SU-DHL-6 (cell line): ENCODE data around the gene USP10.

ENCODE experiments used
- H2AFZ ChIP-seq: fragments of 200-600 bp; sonication (generic); 2 replicates; pipeline ENCODE4 v1.6.1; 2014; ENCODE audit warnings: low read depth, mild to moderate bottlenecking, moderate library complexity, mixed read lengths, antibody characterized with exemption, low read length; ENCODE audit not compliant: severe bottlenecking
- H3F3A ChIP-seq: fragments of 200-600 bp; shearing (Covaris generic); 2 replicates; pipeline ENCODE4 v1.6.0; 2016; ENCODE audit warnings: antibody characterized with exemption, mild to moderate bottlenecking; ENCODE audit not compliant: insufficient read depth
- H3K27ac ChIP-seq: fragments of 200-600 bp; sonication (generic); 2 replicates; pipeline ENCODE4 v1.5.1; 2016; ENCODE audit warnings: low read depth, mild to moderate bottlenecking, low read length, moderate library complexity, mixed read lengths
- H3K27me3 ChIP-seq: fragments of 200-600 bp; sonication (generic), shearing (Covaris generic); 2 replicates; pipeline ENCODE4 v1.6.0; 2014; ENCODE audit warnings: mild to moderate bottlenecking, low read length
- H3K36me3 ChIP-seq: fragments of 200-600 bp; sonication (generic); 2 replicates; pipeline ENCODE4 v1.6.1; 2014; ENCODE audit warnings: mild to moderate bottlenecking, low read length, mixed read lengths
- H3K4me2 ChIP-seq: fragments of 300-600, 200-600 bp; shearing (Covaris generic), sonication (generic); 2 replicates; pipeline ENCODE4 v1.6.0; 2014; ENCODE audit warnings: low read length, low read depth, mild to moderate bottlenecking; ENCODE audit not compliant: poor library complexity, severe bottlenecking
- H3K4me3 ChIP-seq: fragments of 200-600 bp; sonication (generic); 2 replicates; pipeline ENCODE4 v1.5.1; 2014; ENCODE audit warnings: antibody characterized with exemption, low read length, mild to moderate bottlenecking, mixed read lengths; ENCODE audit not compliant: insufficient read depth, poor library complexity, severe bottlenecking
- H3K79me2 ChIP-seq: fragments of 200-600 bp; sonication (generic); 2 replicates; pipeline ENCODE4 v1.6.1; 2014; ENCODE audit warnings: mild to moderate bottlenecking, low read length, moderate library complexity; ENCODE audit not compliant: insufficient read depth
- H3K9ac ChIP-seq: fragments of 200-600 bp; sonication (generic); 2 replicates; pipeline ENCODE4 v1.7.0; 2014; ENCODE audit warnings: mild to moderate bottlenecking, low read length
- H3K9me2 ChIP-seq: fragments of 200-600 bp; sonication (generic); replicated peaks from 2 replicates; pipeline ENCODE4 v1.6.1; 2014; ENCODE audit warnings: low read length; ENCODE audit not compliant: insufficient read depth
- H3K9me3 ChIP-seq: fragments of 200-600 bp; sonication (generic); 2 replicates; pipeline ENCODE4 v1.6.1; 2014; ENCODE audit warnings: low read length, mixed read lengths; ENCODE audit not compliant: insufficient read depth
- H4K20me1 ChIP-seq: fragments of 200-600 bp; sonication (generic); 2 replicates; pipeline ENCODE4 v1.6.1; 2014; ENCODE audit warnings: low read depth, mild to moderate bottlenecking, antibody characterized with exemption, low read length, moderate library complexity, mixed read lengths
- EZH2phosphoT487 ChIP-seq: fragments of 200-600 bp; sonication (generic), shearing (Covaris generic); conservative IDR thresholded peaks from 2 replicates; pipeline ENCODE4 v1.6.1; 2018; ENCODE audit warnings: mild to moderate bottlenecking, antibody characterized with exemption, low read length, moderate library complexity, mixed read lengths
- TF ChIP-seq, protein P1 (sequence below): fragments of 200-600 bp; sonication (generic); IDR thresholded peaks from one replicate; pipeline ENCODE4 v1.5.1; 2017; ENCODE audit warnings: antibody characterized with exemption, mild to moderate bottlenecking, low read length, moderate library complexity; ENCODE audit not compliant: insufficient read depth, poor library complexity, severe bottlenecking

The USP10 gene

DNA sequence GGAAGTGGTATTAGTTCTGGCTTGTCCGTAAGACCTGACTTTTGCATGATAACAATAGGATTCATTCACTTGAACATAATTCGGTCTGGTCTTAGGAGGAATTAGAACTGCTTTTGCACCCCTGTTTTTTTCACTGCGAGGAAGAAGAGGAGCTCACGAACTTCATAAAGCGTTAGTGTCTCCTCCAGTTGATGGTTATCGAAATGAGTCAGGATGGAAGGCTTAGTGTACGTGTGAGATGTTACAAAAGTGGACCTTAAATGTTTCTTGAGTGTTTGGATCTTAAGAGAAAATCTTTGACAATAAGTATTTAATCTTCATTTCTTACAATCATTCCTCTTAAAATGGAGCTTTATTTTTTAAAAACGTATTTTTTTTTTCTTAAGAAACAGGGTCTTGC, 52.8 kb downstream of the USP10 start:
- Histone ChIP-seq H3K9me2 (no peaks in the 10 kb centered on the region), H3K36me3 (0 out of 2 replicates have a peak, but pooled peaks cover 4% of the 10 kb centered on the region), H3K27me3 (no peaks in the 10 kb centered on the region), H3K27ac (no peak overlapping the region), H3K9me3 (no peaks in the 10 kb centered on the region), H3K4me3 (no peak overlapping the region), H3K9ac (no peak overlapping the region), H4K20me1 (peaks cover 22% of the 10 kb centered on the region; the same call in 1 of the 2 replicates), H3F3A (0 out of 2 replicates have a peak, but pooled peaks cover 8% of the 10 kb centered on the region), H3K4me2 (no peak overlapping the region), H3K79me2 (peaks cover 92% of the 10 kb centered on the region), H2AFZ (no peak overlapping the region)
- TF ChIP-seq EZH2phosphoT487: no peak
- TF ChIP-seq, protein P1, sequence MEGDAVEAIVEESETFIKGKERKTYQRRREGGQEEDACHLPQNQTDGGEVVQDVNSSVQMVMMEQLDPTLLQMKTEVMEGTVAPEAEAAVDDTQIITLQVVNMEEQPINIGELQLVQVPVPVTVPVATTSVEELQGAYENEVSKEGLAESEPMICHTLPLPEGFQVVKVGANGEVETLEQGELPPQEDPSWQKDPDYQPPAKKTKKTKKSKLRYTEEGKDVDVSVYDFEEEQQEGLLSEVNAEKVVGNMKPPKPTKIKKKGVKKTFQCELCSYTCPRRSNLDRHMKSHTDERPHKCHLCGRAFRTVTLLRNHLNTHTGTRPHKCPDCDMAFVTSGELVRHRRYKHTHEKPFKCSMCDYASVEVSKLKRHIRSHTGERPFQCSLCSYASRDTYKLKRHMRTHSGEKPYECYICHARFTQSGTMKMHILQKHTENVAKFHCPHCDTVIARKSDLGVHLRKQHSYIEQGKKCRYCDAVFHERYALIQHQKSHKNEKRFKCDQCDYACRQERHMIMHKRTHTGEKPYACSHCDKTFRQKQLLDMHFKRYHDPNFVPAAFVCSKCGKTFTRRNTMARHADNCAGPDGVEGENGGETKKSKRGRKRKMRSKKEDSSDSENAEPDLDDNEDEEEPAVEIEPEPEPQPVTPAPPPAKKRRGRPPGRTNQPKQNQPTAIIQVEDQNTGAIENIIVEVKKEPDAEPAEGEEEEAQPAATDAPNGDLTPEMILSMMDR: no peak

DNA sequence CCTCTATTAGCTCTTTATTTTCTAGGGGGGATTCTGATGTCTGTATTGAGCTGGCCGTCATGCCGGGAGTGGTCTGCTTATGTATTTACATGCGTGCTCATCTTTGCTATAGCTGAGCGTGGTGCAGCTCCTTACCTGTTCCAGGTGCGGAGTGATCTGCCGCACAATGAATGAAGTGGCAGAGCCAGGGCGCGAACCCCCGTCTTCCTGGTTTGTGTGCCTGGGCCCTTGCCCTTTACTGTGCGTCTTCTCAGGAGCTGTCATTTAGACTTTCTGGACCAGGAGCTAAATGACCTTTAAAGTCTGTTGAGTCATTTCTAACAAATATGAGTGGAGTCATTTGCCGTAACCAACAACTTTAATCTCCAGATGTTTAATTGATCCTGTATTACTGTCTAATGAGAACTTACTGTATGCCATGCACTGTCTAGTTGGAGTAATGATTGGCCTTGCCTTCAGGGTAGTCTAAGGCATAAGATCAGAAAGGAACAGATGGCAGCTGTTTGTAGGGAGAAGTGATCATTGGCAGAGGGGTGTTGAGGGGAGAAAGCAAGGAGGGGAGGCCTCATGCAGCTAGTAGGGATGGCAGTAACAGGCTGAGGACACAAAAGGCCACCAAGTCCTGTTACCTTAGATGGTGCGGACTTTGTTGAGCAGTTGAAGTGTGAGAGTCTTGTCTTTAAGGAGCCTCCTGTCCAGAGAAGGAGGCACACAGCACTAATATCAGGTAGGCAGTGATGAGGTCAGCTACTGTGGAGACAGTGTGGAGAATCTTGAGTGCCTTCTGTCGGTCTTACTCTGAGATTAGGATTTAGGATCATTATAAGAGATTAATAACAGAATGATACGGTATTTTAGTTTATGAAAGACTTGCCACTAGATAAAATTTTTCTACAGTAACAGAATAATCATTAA, 53.9 kb downstream of the USP10 start:
- Histone ChIP-seq H3K9me3 (no peaks in the 10 kb centered on the region), H3K9me2 (no peaks in the 10 kb centered on the region), H3K4me3 (no peak overlapping the region), H3K27ac (no peak overlapping the region), H3K4me2 (no peak overlapping the region), H3F3A (0 out of 2 replicates have a peak, but pooled peaks cover 6% of the 10 kb centered on the region), H4K20me1 (peaks cover 22% of the 10 kb centered on the region; the same call in 1 of the 2 replicates), H3K9ac (no peak overlapping the region), H3K27me3 (no peaks in the 10 kb centered on the region), H3K79me2 (peaks cover 92% of the 10 kb centered on the region), H2AFZ (no peak overlapping the region), H3K36me3 (0 out of 2 replicates have a peak, but pooled peaks cover 4% of the 10 kb centered on the region)
- no peak for TF ChIP-seq EZH2phosphoT487
- TF ChIP-seq, protein P1: no peak

DNA sequence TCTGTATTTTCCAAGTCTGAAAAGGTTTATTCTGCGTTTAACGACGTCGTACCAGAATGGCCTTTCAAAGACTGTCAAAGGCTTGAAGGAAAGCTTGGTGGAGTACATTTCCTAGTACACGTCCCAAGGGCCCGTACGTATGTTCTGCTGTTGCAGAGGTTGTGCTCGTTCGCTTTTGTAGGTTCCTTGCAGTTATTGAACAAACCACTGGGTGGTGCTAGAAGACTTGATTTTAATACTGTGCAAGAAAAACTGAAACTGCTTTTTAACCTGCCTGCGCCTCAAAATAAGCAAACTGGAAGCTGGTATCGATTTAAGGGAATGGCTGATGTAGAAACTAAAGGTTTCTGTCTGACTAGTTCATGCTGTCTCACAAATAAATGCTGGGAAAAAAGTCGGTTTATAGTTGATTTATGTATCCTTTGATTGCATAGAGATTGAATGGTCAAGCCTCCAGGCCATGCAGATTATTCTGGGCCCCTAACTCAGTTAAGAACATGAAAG, 54.6 kb downstream of the USP10 start:
- Histone ChIP-seq H3K27ac (no peak overlapping the region), H3K4me3 (no peak overlapping the region), H2AFZ (no peak overlapping the region), H3K4me2 (no peak overlapping the region), H4K20me1 (peaks cover 19% of the 10 kb centered on the region; the same call in 1 of the 2 replicates), H3K36me3 (no peaks in the 10 kb centered on the region), H3K79me2 (peaks cover 89% of the 10 kb centered on the region), H3K9me2 (no peaks in the 10 kb centered on the region), H3K9me3 (no peaks in the 10 kb centered on the region), H3K9ac (no peak overlapping the region), H3F3A (0 out of 2 replicates have a peak, but pooled peaks cover 5% of the 10 kb centered on the region), H3K27me3 (no peaks in the 10 kb centered on the region)
- no peak for TF ChIP-seq EZH2phosphoT487
- TF ChIP-seq, protein P1: peak; percentile 61
